Measurements from ENCODE around the gene PML.
A peak's percentile ranks its signal among the peaks of the same experiment; 100 is the strongest.
"Not testable (repeated sequence)": the region's sequence is repeated elsewhere in the genome, so short reads cannot be mapped to it uniquely, and the experiment has no call there.

The PML gene

GRCh38 chr15:74053941-74054529 is 59.5 kb downstream of the PML start:
- in situ Hi-C loops (cut with HindIII; ENCODE audit: low pct_unique_long_range_greater_than_20kb, low sequenced_read_pairs): no loop called here
- peak; percentile 51 to 71 for DNase-seq (ENCODE audit: low read depth in 1 of 2, low spot score in 1 of 2)
- TF ChIP-seq JUND (IDR thresholded peaks at IDR 0.05; ENCODE audit: low read depth): no peak

GRCh38 chr15:74055804-74056203 is 61.3 kb downstream of the PML start:
- no peak for TF ChIP-seq JUND (IDR thresholded peaks at IDR 0.05; ENCODE audit: low read depth)
- in situ Hi-C loops (cut with HindIII; ENCODE audit: low pct_unique_long_range_greater_than_20kb, low sequenced_read_pairs): no loop called here
- no peak for DNase-seq (ENCODE audit: low read depth in 1 of 2, low spot score in 1 of 2)

- in situ Hi-C loops (cut with HindIII; ENCODE audit: low pct_unique_long_range_greater_than_20kb, low sequenced_read_pairs): not testable (repeated sequence)
These were observed 61.8 kb downstream of the PML start for GRCh38 chr15:74056330-74056729.

GRCh38 chr15:74059050-74059833 is 64.7 kb downstream of the PML start:
- in situ Hi-C loops (cut with HindIII; ENCODE audit: low pct_unique_long_range_greater_than_20kb, low sequenced_read_pairs); DNase-seq (ENCODE audit: low read depth in 1 of 2, low spot score in 1 of 2): not testable (repeated sequence)

More at GRCh38 chr15:74056330-74056729, 61.8 kb downstream of the PML start:
- not testable (repeated sequence) for DNase-seq (ENCODE audit: low read depth in 1 of 2, low spot score in 1 of 2)

- no peak for DNase-seq (ENCODE audit: low read depth in 1 of 2, low spot score in 1 of 2)
- TF ChIP-seq JUND (IDR thresholded peaks at IDR 0.05; ENCODE audit: low read depth): no peak
- in situ Hi-C loops (cut with HindIII; ENCODE audit: low pct_unique_long_range_greater_than_20kb, low sequenced_read_pairs): no loop called here
These were observed 65.7 kb downstream of the PML start for GRCh38 chr15:74060251-74060650.

GRCh38 chr15:74062236-74062635 is 67.7 kb downstream of the PML start:
- DNase-seq (ENCODE audit: low read depth in 1 of 2, low spot score in 1 of 2): no peak
- no peak for TF ChIP-seq JUND (IDR thresholded peaks at IDR 0.05; ENCODE audit: low read depth)
- in situ Hi-C loops (cut with HindIII; ENCODE audit: low pct_unique_long_range_greater_than_20kb, low sequenced_read_pairs): no loop called here

- in situ Hi-C loops (cut with HindIII; ENCODE audit: low pct_unique_long_range_greater_than_20kb, low sequenced_read_pairs): no loop called here
- no peak for DNase-seq (ENCODE audit: low read depth in 1 of 2, low spot score in 1 of 2)
These were observed 68.2 kb downstream of the PML start for GRCh38 chr15:74062671-74063070.

GRCh38 chr15:74063425-74064146 is 69.1 kb downstream of the PML start:
- in situ Hi-C loops (cut with HindIII; ENCODE audit: low pct_unique_long_range_greater_than_20kb, low sequenced_read_pairs); DNase-seq (ENCODE audit: low read depth in 1 of 2, low spot score in 1 of 2): not testable (repeated sequence)

More at GRCh38 chr15:74062671-74063070, 68.2 kb downstream of the PML start:
- no peak for TF ChIP-seq JUND (IDR thresholded peaks at IDR 0.05; ENCODE audit: low read depth)

- DNase-seq (ENCODE audit: low read depth in 1 of 2, low spot score in 1 of 2); in situ Hi-C loops (cut with HindIII; ENCODE audit: low pct_unique_long_range_greater_than_20kb, low sequenced_read_pairs): not testable (repeated sequence)
These were observed 69.7 kb downstream of the PML start for GRCh38 chr15:74064183-74064582.

- peak in 1 of 2 experiments; percentile 69 for DNase-seq (ENCODE audit: low read depth in 1 of 2, low spot score in 1 of 2)
- in situ Hi-C loops (cut with HindIII; ENCODE audit: low pct_unique_long_range_greater_than_20kb, low sequenced_read_pairs): not testable (repeated sequence)
These were observed 70.3 kb downstream of the PML start for GRCh38 chr15:74064822-74065221.

- DNase-seq (ENCODE audit: low read depth in 1 of 2, low spot score in 1 of 2); in situ Hi-C loops (cut with HindIII; ENCODE audit: low pct_unique_long_range_greater_than_20kb, low sequenced_read_pairs): not testable (repeated sequence)
These were observed 71.3 kb downstream of the PML start for GRCh38 chr15:74065684-74066411.

GRCh38 chr15:74071645-74072044 is 77.1 kb downstream of the PML start:
- in situ Hi-C loops (cut with HindIII; ENCODE audit: low pct_unique_long_range_greater_than_20kb, low sequenced_read_pairs); DNase-seq (ENCODE audit: low read depth in 1 of 2, low spot score in 1 of 2): not testable (repeated sequence)

- in situ Hi-C loops (cut with HindIII; ENCODE audit: low pct_unique_long_range_greater_than_20kb, low sequenced_read_pairs); DNase-seq (ENCODE audit: low read depth in 1 of 2, low spot score in 1 of 2): not testable (repeated sequence)
These were observed 77.6 kb downstream of the PML start for GRCh38 chr15:74072132-74072531.

- DNase-seq (ENCODE audit: low read depth in 1 of 2, low spot score in 1 of 2); in situ Hi-C loops (cut with HindIII; ENCODE audit: low pct_unique_long_range_greater_than_20kb, low sequenced_read_pairs): not testable (repeated sequence)
These were observed 78.3 kb downstream of the PML start for GRCh38 chr15:74072614-74073337.

- DNase-seq (ENCODE audit: low read depth in 1 of 2, low spot score in 1 of 2); in situ Hi-C loops (cut with HindIII; ENCODE audit: low pct_unique_long_range_greater_than_20kb, low sequenced_read_pairs): not testable (repeated sequence)
These were observed 81.3 kb downstream of the PML start for GRCh38 chr15:74075781-74076180.

GRCh38 chr15:74082450-74082849 is 87.9 kb downstream of the PML start, which contains the start of gene GOLGA6A:
Gene GOLGA6A, minus strand, starts transcription at chr15:74082550. Its CDS starts 41 bp downstream, at chr15:74082509.
- in situ Hi-C loops (cut with HindIII; ENCODE audit: low pct_unique_long_range_greater_than_20kb, low sequenced_read_pairs); DNase-seq (ENCODE audit: low read depth in 1 of 2, low spot score in 1 of 2): not testable (repeated sequence)

- DNase-seq (ENCODE audit: low read depth in 1 of 2, low spot score in 1 of 2): not testable (repeated sequence)
These were observed 100.1 kb downstream of the PML start for GRCh38 chr15:74094567-74094966.

More at GRCh38 chr15:74094567-74094966, 100.1 kb downstream of the PML start:
- in situ Hi-C loops (cut with HindIII; ENCODE audit: low pct_unique_long_range_greater_than_20kb, low sequenced_read_pairs): not testable (repeated sequence)

All from T47D (cell line).